Right kidney (tissue), 9 donors: ENCODE data around the gene CCDC91.

Experiments
- DNase-seq: peaks from one replicate; pipeline ENCODE4 v3.0.0-alpha.2; 2016
- long read RNA-seq, 8 donors: transcript quantifications; one replicate each; lab custom pipeline, GENCODE V29; 2026

Gene CCDC91
- long read RNA-seq, donor 1, partial matches to known transcripts = 0 of 5 reads
- long read RNA-seq, donor 1, other reads (novel, unspliced or antisense) = 0 of 5 reads
- long read RNA-seq, donor 2, partial matches to known transcripts = 0 of 3 reads
- long read RNA-seq, donor 2, other reads (novel, unspliced or antisense) = 0 of 3 reads
- long read RNA-seq, donor 3, partial matches to known transcripts = 0 of 3 reads
- long read RNA-seq, donor 3, other reads (novel, unspliced or antisense) = 0 of 3 reads
- long read RNA-seq, donor 4, partial matches to known transcripts = 0 of 4 reads
- long read RNA-seq, donor 4, other reads (novel, unspliced or antisense) = 0 of 4 reads
- long read RNA-seq, donor 5, partial matches to known transcripts = 0 of 3 reads
- long read RNA-seq, donor 5, other reads (novel, unspliced or antisense) = 0 of 3 reads
- long read RNA-seq, donor 6, partial matches to known transcripts = 0 of 5 reads
- long read RNA-seq, donor 6, other reads (novel, unspliced or antisense) = 0 of 5 reads
- long read RNA-seq, donor 7, partial matches to known transcripts = 0 of 6 reads
- long read RNA-seq, donor 7, other reads (novel, unspliced or antisense) = 0 of 6 reads
- long read RNA-seq, donor 8, partial matches to known transcripts = 0 of 3 reads
- long read RNA-seq, donor 8, other reads (novel, unspliced or antisense) = 0 of 3 reads

DNA sequence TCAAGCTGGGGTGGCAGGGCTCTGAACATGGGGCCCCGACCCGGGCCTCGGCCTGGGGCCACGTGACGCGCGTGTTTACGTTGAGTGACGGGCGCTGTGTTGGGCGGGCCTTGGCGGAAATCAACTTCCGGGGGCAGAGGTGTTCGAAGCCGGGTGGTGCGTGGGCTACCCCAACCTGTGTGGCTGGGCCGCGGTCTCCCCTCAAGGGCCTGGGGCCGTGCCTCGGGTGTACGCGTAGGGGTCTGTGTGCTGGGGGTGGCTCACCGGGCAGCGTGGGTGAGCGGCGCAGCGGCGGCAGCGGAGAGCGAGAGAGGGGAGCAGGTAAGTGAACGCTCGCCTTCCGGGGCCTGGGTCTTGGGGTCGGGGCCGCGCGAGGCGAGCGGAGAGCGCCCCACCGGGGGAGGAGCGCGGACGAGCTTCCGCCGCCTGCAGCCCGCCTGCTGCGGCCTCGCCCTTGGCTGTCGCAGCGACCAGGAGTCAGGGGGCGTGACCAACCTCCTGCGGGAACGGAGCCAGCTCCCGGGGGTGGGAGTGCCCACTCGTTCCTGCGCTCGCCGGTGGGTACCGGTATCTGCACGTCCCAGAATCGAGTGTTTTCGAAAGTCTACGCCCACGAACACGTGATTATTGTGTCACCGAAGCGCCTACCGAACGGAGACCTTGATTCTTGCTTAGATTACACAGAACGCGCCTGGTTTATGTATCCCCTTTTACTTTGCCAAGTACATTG lies at the start of gene CCDC91:
CCDC91 (plus strand) TSS at position 136 of the 730 bp plus-strand sequence. CDS start 66,760 bp downstream, outside the sequence.
- peak; percentile 90 for DNase-seq

GRCh38 chr12:28144059-28144458 lies 46.2 kb upstream of the CCDC91 start:
- no peak for DNase-seq

DNA sequence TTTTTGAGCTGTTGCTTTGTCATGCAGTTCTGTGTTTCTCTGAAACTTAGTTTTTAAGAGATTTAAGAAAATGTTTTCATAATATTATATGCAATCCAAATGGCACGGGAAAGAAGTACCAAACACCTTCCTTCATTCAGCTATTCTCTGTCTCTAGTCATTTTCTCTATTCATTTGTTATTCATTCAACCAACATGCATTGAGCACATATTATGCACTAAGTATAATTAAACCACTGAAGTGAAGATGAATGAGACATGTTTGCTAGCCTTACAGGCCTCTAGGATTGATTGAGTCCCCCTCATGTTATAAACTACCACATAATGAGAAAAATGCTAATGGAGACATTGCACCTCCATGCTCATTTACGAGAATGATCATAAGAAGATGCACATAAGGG lies 45.7 kb upstream of the CCDC91 start:
- DNase-seq = no peak

- DNase-seq = no peak
Observed at GRCh38 chr12:28145216-28145615, 45.0 kb upstream of the CCDC91 start.

- DNase-seq = no peak
Observed at GRCh38 chr12:28149279-28149678, 41.0 kb upstream of the CCDC91 start.

- DNase-seq = no peak
Observed at GRCh38 chr12:28156362-28156761, 33.9 kb upstream of the CCDC91 start.

GRCh38 chr12:28156804-28157203 lies 33.5 kb upstream of the CCDC91 start:
- no peak for DNase-seq

GRCh38 chr12:28158353-28158752 lies 31.9 kb upstream of the CCDC91 start:
- no peak for DNase-seq

- no peak for DNase-seq
Observed at GRCh38 chr12:28159688-28160087, 30.6 kb upstream of the CCDC91 start.

GRCh38 chr12:28161697-28162096 lies 28.6 kb upstream of the CCDC91 start:
- DNase-seq = no peak

- no peak for DNase-seq
Observed at GRCh38 chr12:28162697-28163096, 27.6 kb upstream of the CCDC91 start.

- DNase-seq = no peak
Observed at GRCh38 chr12:28164644-28165275, 25.5 kb upstream of the CCDC91 start.

DNA sequence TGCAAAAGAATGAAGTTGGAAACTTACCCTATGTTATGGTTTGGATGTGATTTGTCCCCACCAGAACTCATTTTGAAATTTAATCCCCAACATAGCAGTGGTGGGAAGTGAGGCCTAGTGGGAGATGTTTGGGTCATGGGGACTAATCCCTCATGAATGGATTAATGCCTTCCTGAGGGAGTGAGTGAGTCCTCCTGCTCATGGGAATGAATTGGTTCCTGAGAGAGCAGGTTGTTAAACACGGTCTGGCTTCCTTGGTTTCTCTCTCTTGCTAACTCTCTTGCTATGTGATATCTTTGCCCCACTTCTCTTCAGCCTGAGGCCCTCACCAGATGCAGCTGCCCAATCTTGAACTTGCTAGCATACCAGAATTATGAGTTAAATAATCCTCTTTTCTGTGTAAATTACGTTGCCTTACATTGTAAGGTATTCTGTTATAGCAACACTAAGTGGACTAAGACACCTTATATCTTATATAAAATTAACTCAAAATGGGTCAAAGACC lies 22.2 kb upstream of the CCDC91 start:
- no peak for DNase-seq

DNA sequence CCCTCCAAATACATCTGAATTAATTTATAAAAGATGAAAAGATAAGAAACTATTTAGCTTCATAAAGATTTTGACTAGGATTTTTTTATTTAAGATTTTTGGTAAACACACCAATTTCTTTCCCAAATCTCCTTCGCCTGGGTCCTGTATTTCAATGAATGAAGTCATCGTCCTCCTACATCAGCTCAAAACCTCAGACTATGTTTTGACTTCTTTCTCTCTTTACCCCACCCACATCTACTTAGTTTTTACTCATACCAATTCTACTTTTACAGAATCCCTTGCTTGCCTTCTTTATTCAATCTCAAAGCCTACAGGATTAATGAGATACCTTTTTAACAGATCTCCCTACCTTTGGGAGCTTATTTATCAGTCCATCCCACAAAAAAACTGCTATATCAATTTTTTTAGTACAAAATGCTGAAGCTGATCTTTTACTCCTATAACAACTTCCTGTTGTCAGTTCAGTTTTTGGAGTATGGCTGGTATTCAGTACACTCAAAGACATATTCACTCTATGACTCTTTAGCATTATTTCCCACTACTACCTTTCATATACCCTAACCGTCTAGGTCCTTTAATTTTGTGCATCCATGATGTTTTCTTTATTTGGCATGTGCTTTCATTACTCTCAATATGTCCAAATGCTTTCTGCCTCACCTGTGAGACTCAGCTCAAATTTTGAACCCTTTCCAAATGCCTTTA lies 18.7 kb upstream of the CCDC91 start:
- DNase-seq = no peak

DNA sequence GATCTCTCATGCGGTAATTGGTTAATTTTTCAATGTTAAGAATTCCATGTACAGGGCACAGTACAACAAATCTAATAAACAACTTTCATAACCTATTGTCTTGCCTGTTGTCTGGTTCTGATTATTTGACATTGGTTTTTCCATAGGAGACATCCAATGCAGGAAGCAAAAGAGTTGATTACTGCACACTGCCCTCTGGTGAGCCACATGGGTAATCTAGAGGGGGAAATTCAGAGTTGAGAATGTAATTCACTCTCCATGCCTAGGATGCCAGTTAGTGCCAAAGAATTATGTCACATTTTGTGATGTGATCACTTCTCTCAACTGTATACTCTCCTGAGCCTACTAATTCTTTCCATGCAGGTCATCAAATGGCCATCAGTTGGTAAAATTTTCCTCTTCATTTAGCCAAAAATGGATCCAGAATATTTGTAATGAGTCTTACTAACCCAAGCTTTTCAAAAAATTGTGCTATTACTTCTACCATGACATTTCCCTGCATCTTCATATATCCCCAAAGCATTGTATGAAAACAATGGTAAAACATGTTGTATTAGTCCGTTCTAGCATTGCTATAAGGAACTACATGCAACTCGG lies 17.7 kb upstream of the CCDC91 start:
- DNase-seq = no peak

- no peak for DNase-seq
Observed at GRCh38 chr12:28173440-28173839, 16.8 kb upstream of the CCDC91 start.

- no peak for DNase-seq
Observed at GRCh38 chr12:28175098-28175589, 15.1 kb upstream of the CCDC91 start.

- DNase-seq = no peak
Observed at GRCh38 chr12:28176295-28176694, 14.0 kb upstream of the CCDC91 start.

- no peak for DNase-seq
Observed at GRCh38 chr12:28177461-28177860, 12.8 kb upstream of the CCDC91 start.

- no peak for DNase-seq
Observed at GRCh38 chr12:28177905-28178304, 12.4 kb upstream of the CCDC91 start.

DNA sequence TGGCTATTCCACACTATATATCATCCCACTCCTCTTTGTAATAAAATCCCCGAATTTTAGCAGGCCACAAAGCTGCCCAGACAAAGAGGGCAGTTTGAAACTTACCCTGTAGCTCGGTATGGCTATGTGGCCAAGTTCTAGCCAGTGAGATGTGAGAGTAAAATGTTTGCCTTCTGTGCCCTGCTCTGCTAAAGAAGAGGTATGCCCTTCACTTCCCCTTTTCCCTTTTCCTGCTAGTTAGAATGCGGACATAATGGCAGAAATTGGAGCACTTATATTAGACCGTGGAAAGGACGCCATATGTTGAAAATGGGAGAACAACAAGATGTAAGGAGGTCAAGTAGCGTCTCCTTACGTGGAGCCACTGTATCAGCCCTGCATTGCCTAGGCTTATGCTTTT lies 11.5 kb upstream of the CCDC91 start:
- DNase-seq = no peak
